Measurements from ENCODE around the gene ADORA1.

DNA sequence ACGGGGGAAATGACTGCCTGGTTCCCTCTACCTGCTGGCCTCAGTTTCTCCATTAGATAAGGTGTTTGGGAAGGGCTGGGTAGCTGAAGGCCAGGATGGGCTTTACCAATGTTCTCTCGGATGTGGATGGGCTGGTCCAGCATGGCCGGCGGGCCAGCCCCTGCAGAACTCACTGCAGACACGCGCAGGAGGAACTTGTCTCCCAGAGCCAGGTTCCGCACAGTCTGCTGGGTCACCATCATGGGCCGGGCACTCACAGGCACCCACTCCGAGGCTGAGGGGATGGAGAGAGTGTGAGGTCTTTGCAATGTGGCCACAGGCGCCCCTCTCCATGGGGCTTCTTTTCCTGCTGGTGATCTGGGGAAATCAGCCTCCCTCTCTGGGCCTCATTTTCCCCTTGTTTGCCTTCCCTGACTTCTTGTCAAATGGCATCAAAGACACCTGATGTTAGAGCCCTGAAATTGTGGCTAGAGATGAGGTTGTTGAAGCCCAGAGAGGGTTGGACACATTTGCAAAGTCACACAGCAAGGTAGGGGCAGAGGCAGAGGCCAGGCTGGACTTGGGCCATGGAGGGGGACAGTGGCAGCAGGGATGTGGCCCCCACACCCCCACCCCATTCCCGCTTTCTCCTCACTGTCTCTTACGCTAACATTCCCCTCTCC lies 46.9 kb downstream of the ADORA1 start:
- TF ChIP-seq, protein P1, sequence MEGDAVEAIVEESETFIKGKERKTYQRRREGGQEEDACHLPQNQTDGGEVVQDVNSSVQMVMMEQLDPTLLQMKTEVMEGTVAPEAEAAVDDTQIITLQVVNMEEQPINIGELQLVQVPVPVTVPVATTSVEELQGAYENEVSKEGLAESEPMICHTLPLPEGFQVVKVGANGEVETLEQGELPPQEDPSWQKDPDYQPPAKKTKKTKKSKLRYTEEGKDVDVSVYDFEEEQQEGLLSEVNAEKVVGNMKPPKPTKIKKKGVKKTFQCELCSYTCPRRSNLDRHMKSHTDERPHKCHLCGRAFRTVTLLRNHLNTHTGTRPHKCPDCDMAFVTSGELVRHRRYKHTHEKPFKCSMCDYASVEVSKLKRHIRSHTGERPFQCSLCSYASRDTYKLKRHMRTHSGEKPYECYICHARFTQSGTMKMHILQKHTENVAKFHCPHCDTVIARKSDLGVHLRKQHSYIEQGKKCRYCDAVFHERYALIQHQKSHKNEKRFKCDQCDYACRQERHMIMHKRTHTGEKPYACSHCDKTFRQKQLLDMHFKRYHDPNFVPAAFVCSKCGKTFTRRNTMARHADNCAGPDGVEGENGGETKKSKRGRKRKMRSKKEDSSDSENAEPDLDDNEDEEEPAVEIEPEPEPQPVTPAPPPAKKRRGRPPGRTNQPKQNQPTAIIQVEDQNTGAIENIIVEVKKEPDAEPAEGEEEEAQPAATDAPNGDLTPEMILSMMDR (IDR thresholded peaks at IDR 0.05; ENCODE audit: borderline replicate concordance, extremely low read depth, low read length, poor library complexity, severe bottlenecking), result no peak
- TF ChIP-seq EZH2 (IDR thresholded peaks at IDR 0.05; ENCODE audit: borderline replicate concordance, low read depth, low read length, severe bottlenecking), result no peak
